ENCODE results near the gene SSH2.

DNA sequence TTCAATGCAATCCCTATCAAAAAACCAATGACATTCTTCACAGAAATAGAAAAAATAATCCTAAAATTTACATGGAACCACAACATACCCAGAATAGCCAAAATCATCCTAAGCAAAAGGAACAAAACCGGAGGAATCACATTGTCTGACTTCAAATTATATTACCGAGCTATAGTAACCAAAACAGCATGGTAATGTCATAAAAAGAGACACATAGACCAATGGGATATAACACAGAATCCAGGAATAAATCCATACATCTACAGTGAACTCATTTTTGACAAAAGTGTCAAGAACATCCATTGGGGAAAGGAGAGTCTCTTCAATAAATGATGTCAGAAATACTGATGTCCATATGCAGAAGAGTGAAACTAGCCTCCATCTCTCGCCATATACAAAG, 201.5 kb downstream of the SSH2 start:
- TF ChIP-seq, protein P1, sequence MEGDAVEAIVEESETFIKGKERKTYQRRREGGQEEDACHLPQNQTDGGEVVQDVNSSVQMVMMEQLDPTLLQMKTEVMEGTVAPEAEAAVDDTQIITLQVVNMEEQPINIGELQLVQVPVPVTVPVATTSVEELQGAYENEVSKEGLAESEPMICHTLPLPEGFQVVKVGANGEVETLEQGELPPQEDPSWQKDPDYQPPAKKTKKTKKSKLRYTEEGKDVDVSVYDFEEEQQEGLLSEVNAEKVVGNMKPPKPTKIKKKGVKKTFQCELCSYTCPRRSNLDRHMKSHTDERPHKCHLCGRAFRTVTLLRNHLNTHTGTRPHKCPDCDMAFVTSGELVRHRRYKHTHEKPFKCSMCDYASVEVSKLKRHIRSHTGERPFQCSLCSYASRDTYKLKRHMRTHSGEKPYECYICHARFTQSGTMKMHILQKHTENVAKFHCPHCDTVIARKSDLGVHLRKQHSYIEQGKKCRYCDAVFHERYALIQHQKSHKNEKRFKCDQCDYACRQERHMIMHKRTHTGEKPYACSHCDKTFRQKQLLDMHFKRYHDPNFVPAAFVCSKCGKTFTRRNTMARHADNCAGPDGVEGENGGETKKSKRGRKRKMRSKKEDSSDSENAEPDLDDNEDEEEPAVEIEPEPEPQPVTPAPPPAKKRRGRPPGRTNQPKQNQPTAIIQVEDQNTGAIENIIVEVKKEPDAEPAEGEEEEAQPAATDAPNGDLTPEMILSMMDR (IDR thresholded peaks at IDR 0.05; ENCODE audit: poor library complexity): no peak
- TF ChIP-seq EZH2 (IDR thresholded peaks at IDR 0.05; ENCODE audit: borderline replicate concordance): no peak
